ENCODE data around the gene RPS19BP1. TPM values are rescaled to one million over a fixed set of nuclear protein-coding genes. Genes with fewer than 3 reads are reported as not detected.

The RPS19BP1 gene
- total and polyA plus RNA-seq, 8 donors: 36.9 to 684 (median 155) TPM

DNA sequence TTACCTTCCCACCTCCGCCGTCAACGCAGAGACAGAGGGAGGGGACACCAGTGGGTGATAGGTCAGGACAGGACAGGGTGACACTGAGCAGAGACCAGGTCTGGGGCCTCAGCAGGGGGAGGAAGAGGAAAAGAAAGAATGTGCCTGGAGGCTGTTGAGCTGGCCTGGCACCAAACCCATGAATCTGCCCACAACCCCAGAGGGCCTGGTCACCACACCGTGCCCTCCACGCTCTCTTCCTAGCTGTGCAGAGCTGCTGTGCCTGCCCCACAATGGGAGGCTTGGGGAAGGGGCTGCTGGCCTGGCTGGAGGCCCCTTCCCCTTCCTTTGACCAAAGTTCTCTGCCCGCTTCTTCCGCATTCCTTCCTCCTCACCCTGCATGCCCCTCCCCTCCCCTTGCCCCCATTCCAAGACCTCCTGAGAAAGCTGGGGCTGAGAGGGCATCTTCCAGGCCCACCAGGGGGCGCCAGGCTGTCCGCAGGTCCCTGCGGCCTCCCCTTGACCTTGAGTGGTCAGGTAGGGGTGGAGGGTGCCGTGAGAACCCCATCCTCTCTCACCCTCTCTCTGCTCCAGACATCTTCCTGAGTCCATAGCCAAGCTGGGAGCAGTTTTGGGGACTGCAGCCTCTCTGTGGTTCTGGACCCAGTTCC is 27.0 kb upstream of the RPS19BP1 start:
- H3K9me3 ChIP-seq: no peaks in the 10 kb centered on the region
- peaks cover 19 to 91% (median 53%) of the 10 kb centered on the region in 3 donors for H3K27me3 ChIP-seq
- H3K27ac ChIP-seq: no peak overlapping the region
- intact Hi-C loops (cut with DNase I; ENCODE audit: low total_unique reads): no loop called here
- no peak for TF ChIP-seq EP300 (IDR thresholded peaks at IDR 0.05)
- TF ChIP-seq POLR2A (IDR thresholded peaks at IDR 0.05): no peak
- no peak for TF ChIP-seq POLR2AphosphoS5 (IDR thresholded peaks at IDR 0.05)
- TF ChIP-seq, protein P1, sequence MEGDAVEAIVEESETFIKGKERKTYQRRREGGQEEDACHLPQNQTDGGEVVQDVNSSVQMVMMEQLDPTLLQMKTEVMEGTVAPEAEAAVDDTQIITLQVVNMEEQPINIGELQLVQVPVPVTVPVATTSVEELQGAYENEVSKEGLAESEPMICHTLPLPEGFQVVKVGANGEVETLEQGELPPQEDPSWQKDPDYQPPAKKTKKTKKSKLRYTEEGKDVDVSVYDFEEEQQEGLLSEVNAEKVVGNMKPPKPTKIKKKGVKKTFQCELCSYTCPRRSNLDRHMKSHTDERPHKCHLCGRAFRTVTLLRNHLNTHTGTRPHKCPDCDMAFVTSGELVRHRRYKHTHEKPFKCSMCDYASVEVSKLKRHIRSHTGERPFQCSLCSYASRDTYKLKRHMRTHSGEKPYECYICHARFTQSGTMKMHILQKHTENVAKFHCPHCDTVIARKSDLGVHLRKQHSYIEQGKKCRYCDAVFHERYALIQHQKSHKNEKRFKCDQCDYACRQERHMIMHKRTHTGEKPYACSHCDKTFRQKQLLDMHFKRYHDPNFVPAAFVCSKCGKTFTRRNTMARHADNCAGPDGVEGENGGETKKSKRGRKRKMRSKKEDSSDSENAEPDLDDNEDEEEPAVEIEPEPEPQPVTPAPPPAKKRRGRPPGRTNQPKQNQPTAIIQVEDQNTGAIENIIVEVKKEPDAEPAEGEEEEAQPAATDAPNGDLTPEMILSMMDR (IDR thresholded peaks at IDR 0.05): peak in 2 of 7 experiments; percentile 19 to 37
- H3K36me3 ChIP-seq: no peaks in the 10 kb centered on the region
- WGBS, 5 donors: 40 to 49% (median 46%) methylated on average over 6 to 11 of the region's 11 CpGs
- H3K4me3 ChIP-seq: no peak overlapping the region
- DNase-seq: no peak
- H3K4me1 ChIP-seq: peaks cover 14 to 18% (median 15%) of the 10 kb centered on the region in 4 donors

DNA sequence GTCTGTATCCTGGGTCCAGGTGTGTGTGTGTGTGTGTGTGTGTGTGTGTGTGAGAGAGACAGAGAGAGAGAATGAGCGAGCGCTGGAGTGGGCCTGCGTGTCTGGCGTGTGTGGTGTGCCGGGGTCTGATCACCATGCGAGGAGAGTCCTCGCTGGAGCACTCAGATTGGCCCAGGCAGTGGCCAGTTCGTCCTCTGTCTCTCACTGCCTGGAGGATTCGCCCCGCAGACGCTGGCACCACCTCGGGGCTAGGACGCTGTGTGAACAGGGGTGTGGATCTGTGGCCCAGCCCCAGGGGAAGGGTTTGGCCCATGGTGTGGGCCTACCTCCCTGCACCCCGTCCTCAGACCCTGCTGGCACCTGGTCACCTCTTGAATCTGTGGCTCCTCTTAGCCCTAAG is 26.4 kb upstream of the RPS19BP1 start:
- H3K27ac ChIP-seq: no peak overlapping the region
- H3K9me3 ChIP-seq: no peaks in the 10 kb centered on the region
- H3K27me3 ChIP-seq: peaks cover 19 to 91% (median 53%) of the 10 kb centered on the region in 3 donors
- TF ChIP-seq EP300 (IDR thresholded peaks at IDR 0.05) (no peak), POLR2A (IDR thresholded peaks at IDR 0.05) (no peak), POLR2AphosphoS5 (IDR thresholded peaks at IDR 0.05) (no peak)
- TF ChIP-seq, protein P1 (IDR thresholded peaks at IDR 0.05): no peak
- no peak for DNase-seq
- no peak overlapping the region for H3K4me3 ChIP-seq
- H3K4me1 ChIP-seq: peaks cover 14 to 18% (median 15%) of the 10 kb centered on the region in 4 donors
- H3K36me3 ChIP-seq: no peaks in the 10 kb centered on the region
- intact Hi-C loops (cut with DNase I; ENCODE audit: low total_unique reads): no loop called here
- 79 to 88% (median 85%) methylated on average over 7 to 14 of the region's 14 CpGs for WGBS, 5 donors

DNA sequence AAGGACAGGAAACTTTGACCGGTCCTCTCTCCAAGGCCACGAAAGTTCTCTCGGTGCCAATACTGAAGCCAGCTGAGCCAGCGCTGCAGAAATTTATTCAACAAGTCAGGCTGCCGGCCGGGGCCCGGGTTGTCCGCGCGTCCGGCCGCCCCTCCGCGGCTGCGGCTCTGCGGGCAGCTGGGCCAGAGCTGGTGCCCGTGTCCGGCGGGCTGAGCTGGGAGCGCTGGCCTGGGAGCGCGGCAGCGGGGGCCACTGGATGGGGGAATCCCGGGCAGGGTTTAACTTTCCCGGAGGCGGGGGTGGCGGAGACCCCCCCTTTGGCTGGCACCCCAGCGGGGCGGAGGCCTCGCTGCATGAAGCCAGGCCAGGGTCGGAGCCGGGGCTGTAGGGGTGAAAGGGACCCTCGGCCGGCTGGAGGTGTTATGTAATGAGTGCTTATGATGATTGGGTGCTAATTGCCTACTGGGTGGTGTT is 25.7 kb upstream of the RPS19BP1 start:
- peak overlapping the region; percentile 32 to 39 (median 36) for H3K4me3 ChIP-seq
- WGBS, 5 donors: 7 to 15% (median 10%) methylated on average over 25 to 34 of the region's 34 CpGs

DNA sequence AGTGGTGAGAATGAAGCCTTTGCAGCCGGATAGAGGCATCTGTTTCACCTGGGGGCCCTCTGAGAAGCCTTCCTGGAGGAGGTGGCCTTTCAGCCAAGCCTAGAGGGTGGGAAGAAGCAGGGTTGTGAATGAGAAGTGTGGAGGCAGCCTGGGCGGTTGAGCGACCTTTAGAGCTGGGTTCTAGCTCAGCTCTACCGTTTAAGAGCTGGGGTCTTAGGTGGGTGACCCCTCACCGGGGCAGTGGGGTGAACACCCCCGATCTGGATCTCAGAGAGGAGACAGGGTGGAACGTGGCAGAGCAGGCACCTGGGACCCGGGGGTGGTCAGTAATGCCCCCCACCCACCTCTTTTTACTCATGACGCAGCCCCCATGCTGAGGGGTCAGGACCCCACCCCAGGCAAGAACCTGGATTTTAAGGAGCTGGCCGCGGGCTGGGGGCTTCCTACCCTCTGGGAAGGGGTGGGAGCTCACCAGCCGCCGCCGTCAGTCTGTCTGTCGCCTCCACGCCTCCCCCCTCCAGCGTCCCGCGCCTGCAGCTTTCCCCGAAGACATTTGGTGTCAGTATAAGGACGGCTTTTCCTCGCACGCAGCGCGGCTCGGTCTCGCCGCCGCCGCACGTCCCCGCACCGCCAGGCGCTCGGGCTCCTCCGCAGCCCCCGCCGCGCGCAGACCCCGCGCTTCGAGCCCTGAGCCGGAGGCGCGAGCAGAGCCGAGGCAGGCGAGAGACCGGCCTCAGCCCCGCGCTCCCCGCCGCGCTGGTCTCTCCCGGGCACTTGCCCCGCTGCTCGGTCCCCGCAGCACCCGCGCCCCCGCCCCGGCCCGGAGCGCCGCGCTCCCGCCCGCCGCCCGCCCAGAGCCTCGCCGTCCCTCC is 24.7 kb upstream of the RPS19BP1 start:
- H3K4me1 ChIP-seq: peaks cover 14 to 18% (median 15%) of the 10 kb centered on the region in 4 donors
- no peaks in the 10 kb centered on the region for H3K36me3 ChIP-seq
- peak in 1 of 2 donors; percentile 70 for DNase-seq
- H3K27me3 ChIP-seq: peaks cover 19 to 84% (median 53%) of the 10 kb centered on the region in 3 donors
- TF ChIP-seq POLR2A (IDR thresholded peaks at IDR 0.05) (no peak), POLR2AphosphoS5 (IDR thresholded peaks at IDR 0.05) (no peak), EP300 (IDR thresholded peaks at IDR 0.05) (no peak)
- TF ChIP-seq, protein P1 (IDR thresholded peaks at IDR 0.05): no peak
- peak overlapping the region; percentile 32 to 39 (median 36) for H3K4me3 ChIP-seq
- intact Hi-C loops (cut with DNase I; ENCODE audit: low total_unique reads): no loop called here
- H3K9me3 ChIP-seq: no peaks in the 10 kb centered on the region
- 5 to 27% (median 6%) methylated on average over 9 to 72 of the region's 72 CpGs for WGBS, 5 donors
- H3K27ac ChIP-seq: no peak overlapping the region

More for the DNA sequence above, 25.7 kb upstream of the RPS19BP1 start:
- peak in 1 of 2 donors; percentile 28 for DNase-seq
- Histone ChIP-seq H3K27me3 (peaks cover 19 to 84% (median 53%) of the 10 kb centered on the region in 3 donors), H3K9me3 (no peaks in the 10 kb centered on the region), H3K27ac (no peak overlapping the region), H3K36me3 (no peaks in the 10 kb centered on the region), H3K4me1 (peaks cover 14 to 18% (median 15%) of the 10 kb centered on the region in 4 donors)
- intact Hi-C loops (cut with DNase I; ENCODE audit: low total_unique reads): no loop called here
- TF ChIP-seq EP300 (IDR thresholded peaks at IDR 0.05): no peak
- TF ChIP-seq POLR2AphosphoS5 (IDR thresholded peaks at IDR 0.05): no peak
